Esophagus mucosa (tissue), 1 donor: ENCODE results near the gene TUBB. TPM values are rescaled to one million over a fixed set of nuclear protein-coding genes. Genes with fewer than 3 reads are reported as not detected.
"Not testable (repeated sequence)": the region's sequence is repeated elsewhere in the genome, so short reads cannot be mapped to it uniquely, and the experiment has no call there.

Experiments used
- ATAC-seq: fragments of 200-7000 bp; cut with Tn5 transposase; one replicate; pipeline ENCODE4 v1.9.1; 2020
- total RNA-seq: library from RNA; stranded (reverse); gene quantifications from one replicate; pipeline ENCODE4 v1.2.4, GENCODE V29; 2023
- donor health status: DM: yes; HTN: yes; CAD: no.

TUBB gene
- total RNA-seq, 1 donor from 2014 or later = 327 TPM

- ATAC-seq = no peak
Observed at GRCh38 chr6:30687659-30688431, 32.3 kb upstream of the TUBB start.

- no peak for ATAC-seq
Observed at GRCh38 chr6:30688569-30688968, 31.6 kb upstream of the TUBB start.

- no peak for ATAC-seq
Observed at GRCh38 chr6:30689022-30689865, 30.9 kb upstream of the TUBB start.

- no peak for ATAC-seq
Observed at GRCh38 chr6:30689985-30690384, 30.2 kb upstream of the TUBB start.

GRCh38 chr6:30690403-30691207, 29.5 kb upstream of the TUBB start, which contains the start of gene NRM:
Gene NRM, minus strand, starts transcription at chr6:30690984. Its CDS starts 10 bp downstream, at chr6:30690974.
- peak; percentile 66 for ATAC-seq

- ATAC-seq = no peak
Observed at GRCh38 chr6:30691208-30691847, 28.8 kb upstream of the TUBB start.

GRCh38 chr6:30696432-30696831, 23.7 kb upstream of the TUBB start:
- no peak for ATAC-seq

GRCh38 chr6:30700340-30700739, 19.8 kb upstream of the TUBB start:
- ATAC-seq = peak; percentile 41

- no peak for ATAC-seq
Observed at GRCh38 chr6:30703011-30703410, 17.1 kb upstream of the TUBB start.

GRCh38 chr6:30703821-30704220, 16.3 kb upstream of the TUBB start:
- ATAC-seq = peak; percentile 18

- no peak for ATAC-seq
Observed at GRCh38 chr6:30705620-30706019, 14.5 kb upstream of the TUBB start.

GRCh38 chr6:30707281-30707850, 12.8 kb upstream of the TUBB start:
- ATAC-seq = peak; percentile 21

GRCh38 chr6:30709101-30709868, 10.9 kb upstream of the TUBB start:
- no peak for ATAC-seq

GRCh38 chr6:30711758-30712380, 8.3 kb upstream of the TUBB start:
- ATAC-seq = no peak

- no peak for ATAC-seq
Observed at GRCh38 chr6:30712441-30712945, 7.7 kb upstream of the TUBB start.

- no peak for ATAC-seq
Observed at GRCh38 chr6:30714263-30714662, 5.9 kb upstream of the TUBB start.

- ATAC-seq = no peak
Observed at GRCh38 chr6:30716879-30717128, 3.3 kb upstream of the TUBB start.

- ATAC-seq = peak; percentile 86
Observed at GRCh38 chr6:30717129-30717844, 2.9 kb upstream of the TUBB start, which contains the start of gene MDC1. Gene MDC1, minus strand, starts transcription at chr6:30717281. Its CDS starts 2,106 bp downstream, at chr6:30715175.

GRCh38 chr6:30717845-30718720, 2.1 kb upstream of the TUBB start:
- not testable (repeated sequence) for ATAC-seq
